ENCODE results near the gene FNDC3B.

Gene FNDC3B

GRCh38 chr3:172129850-172130716 is 90.7 kb downstream of the FNDC3B start (continued):
- peak; percentile 95 for TF ChIP-seq PRDM6 (tag by site-specific recombination; IDR thresholded peaks at IDR 0.05)
- TF ChIP-seq ZNF37A (tag by site-specific recombination; IDR thresholded peaks at IDR 0.05): no peak
- peak; percentile 30; the same call in 1 of the 2 replicates for TF ChIP-seq SP3 (tag by site-specific recombination; IDR thresholded peaks at IDR 0.05)
- peak; percentile 91 for TF ChIP-seq ZEB2 (tag by site-specific recombination; IDR thresholded peaks at IDR 0.05)
- no peak for TF ChIP-seq ZNF155 (tag by site-specific recombination; IDR thresholded peaks at IDR 0.05)
- peak; percentile 62; the same call in 1 of the 2 replicates for TF ChIP-seq ZFP69B (tag by site-specific recombination; IDR thresholded peaks at IDR 0.05)
- TF ChIP-seq YY2 (tag by site-specific recombination; IDR thresholded peaks at IDR 0.05): no peak
- TF ChIP-seq ZNF341 (tag by site-specific recombination; IDR thresholded peaks at IDR 0.05; ENCODE audit: low read depth): 0 out of 2 replicates have a peak, but pooled peaks have one; percentile 13
- peak; percentile 39 for TF ChIP-seq FEZF1 (tag by site-specific recombination; IDR thresholded peaks at IDR 0.05)
- TF ChIP-seq GLIS2 (tag by site-specific recombination; IDR thresholded peaks at IDR 0.05): peak; percentile 34; the same call in 1 of the 2 replicates
- no peak for TF ChIP-seq ZNF248 (tag by site-specific recombination; IDR thresholded peaks at IDR 0.05)
- 0 out of 2 replicates have a peak, but pooled peaks have one; percentile 56 for TF ChIP-seq ZNF449 (tag by site-specific recombination; IDR thresholded peaks at IDR 0.05)
- no peak for TF ChIP-seq ZNF473 (tag by site-specific recombination; IDR thresholded peaks at IDR 0.05)
- no peak for TF ChIP-seq ZNF169 (tag by site-specific recombination; IDR thresholded peaks at IDR 0.05)
- TF ChIP-seq ZNF324 (tag by site-specific recombination; IDR thresholded peaks at IDR 0.05): peak; percentile 62; the same call in 1 of the 2 replicates
- TF ChIP-seq ZNF549 (tag by site-specific recombination; IDR thresholded peaks at IDR 0.05): no peak
- peak; percentile 55; the same call in 1 of the 2 replicates for TF ChIP-seq ZNF398 (tag by site-specific recombination; IDR thresholded peaks at IDR 0.05)
- TF ChIP-seq ZNF24 (tag by site-specific recombination; IDR thresholded peaks at IDR 0.05): 0 out of 2 replicates have a peak, but pooled peaks have one; percentile 14
- peak; percentile 58; the same call in 1 of the 2 replicates for TF ChIP-seq HOXD13 (CRISPR knock-in tag; IDR thresholded peaks at IDR 0.05; ENCODE audit: borderline replicate concordance)
- TF ChIP-seq ZNF692 (tag by site-specific recombination; IDR thresholded peaks at IDR 0.05): 0 out of 2 replicates have a peak, but pooled peaks have one; percentile 43
- 0 out of 2 replicates have a peak, but pooled peaks have one; percentile 52 for TF ChIP-seq KLF17 (tag by site-specific recombination; IDR thresholded peaks at IDR 0.05)
- TF ChIP-seq KLF10 (tag by site-specific recombination; IDR thresholded peaks at IDR 0.05): peak; percentile 53; the same call in 1 of the 2 replicates
- no peak for TF ChIP-seq ZNF394 (tag by site-specific recombination; IDR thresholded peaks at IDR 0.05; ENCODE audit: borderline replicate concordance)
- peak; percentile 87 for TF ChIP-seq MYNN (tag by site-specific recombination; IDR thresholded peaks at IDR 0.05; ENCODE audit: borderline replicate concordance)
- no peak for TF ChIP-seq ZNF747 (tag by site-specific recombination; IDR thresholded peaks at IDR 0.05)
- TF ChIP-seq ZSCAN5A (tag by site-specific recombination; IDR thresholded peaks at IDR 0.05): no peak
- no peak for TF ChIP-seq RBAK (tag by site-specific recombination; IDR thresholded peaks at IDR 0.05)
- peak; percentile 38; the same call in 1 of the 2 replicates for TF ChIP-seq ZNF600 (tag by site-specific recombination; IDR thresholded peaks at IDR 0.05)
- TF ChIP-seq ZSCAN30 (tag by site-specific recombination; IDR thresholded peaks at IDR 0.05): peak; percentile 74
- TF ChIP-seq ZNF335 (tag by site-specific recombination; conservative IDR thresholded peaks at IDR 0.05): peak; percentile 34; the same call in 1 of the 2 replicates
- TF ChIP-seq ZBTB1 (tag by site-specific recombination; IDR thresholded peaks at IDR 0.05): no peak
